ENCODE data around the gene LRRC63.

Gene LRRC63

GRCh38 chr13:46315491-46316075, 103.9 kb downstream of the LRRC63 start:
- H3K9me3 ChIP-seq, result no peaks in the 10 kb centered on the region
- DNase-seq (ENCODE audit: low spot score in 2 of 2), result no peak
- no peak overlapping the region for H3K4me3 ChIP-seq
- no peaks in the 10 kb centered on the region for H3K36me3 ChIP-seq (replicated peaks)
- in situ Hi-C loops (cut with MboI; ENCODE audit: low sequenced_read_pairs), result no loop called here
- H3K4me1 ChIP-seq, result no peaks in the 10 kb centered on the region
- H3K27me3 ChIP-seq (ENCODE audit: low read depth), result 0 out of 2 replicates have a peak, but pooled peaks cover 3% of the 10 kb centered on the region

DNA sequence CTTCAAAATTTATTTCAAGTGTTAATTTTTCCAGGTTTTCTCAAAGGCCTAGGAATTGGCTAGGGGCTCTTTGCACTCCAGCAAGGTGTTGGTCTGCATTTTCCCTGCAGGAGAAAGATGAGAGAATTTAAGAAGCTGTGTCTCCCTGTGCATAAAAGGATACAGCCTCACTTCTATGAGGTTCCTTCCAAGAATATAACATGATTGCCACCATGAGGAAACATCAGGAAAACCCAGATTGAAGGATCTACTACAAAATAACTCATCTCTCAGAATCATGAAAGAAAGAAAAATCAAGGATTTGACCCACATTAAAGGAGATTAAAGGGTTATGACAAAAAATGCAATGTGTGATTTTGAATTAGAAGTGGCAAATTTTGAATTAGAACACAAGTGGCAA, 105.4 kb downstream of the LRRC63 start:
- no peak overlapping the region for H3K4me3 ChIP-seq
- no peaks in the 10 kb centered on the region for H3K4me1 ChIP-seq
- in situ Hi-C loops (cut with MboI; ENCODE audit: low sequenced_read_pairs), result no loop called here
- H3K36me3 ChIP-seq (replicated peaks), result no peaks in the 10 kb centered on the region
- 0 out of 2 replicates have a peak, but pooled peaks cover 3% of the 10 kb centered on the region for H3K27me3 ChIP-seq (ENCODE audit: low read depth)
- H3K9me3 ChIP-seq, result no peaks in the 10 kb centered on the region
- DNase-seq (ENCODE audit: low spot score in 2 of 2), result no peak

DNA sequence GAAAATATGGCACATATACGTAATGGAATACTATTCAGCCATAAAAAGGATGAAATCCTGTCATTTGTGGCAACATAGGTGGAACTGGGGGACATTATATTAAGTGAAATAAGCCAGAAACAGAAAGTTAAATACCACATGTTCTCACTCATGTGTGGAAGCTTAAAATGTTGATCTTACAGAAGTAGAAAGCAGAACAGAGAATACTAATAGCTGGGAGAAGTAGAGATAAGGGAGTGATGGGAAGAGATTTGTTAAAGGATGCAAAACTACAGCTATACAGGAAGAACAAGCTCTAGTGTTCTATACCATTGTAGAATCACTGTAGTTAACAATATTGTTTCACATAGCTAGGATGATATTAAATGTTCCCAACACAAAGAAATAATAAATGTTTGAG, 107.3 kb downstream of the LRRC63 start:
- Histone ChIP-seq H3K4me3 (no peak overlapping the region), H3K27me3 (ENCODE audit: low read depth) (0 out of 2 replicates have a peak, but pooled peaks cover 3% of the 10 kb centered on the region), H3K36me3 (replicated peaks) (no peaks in the 10 kb centered on the region), H3K4me1 (no peaks in the 10 kb centered on the region), H3K9me3 (no peaks in the 10 kb centered on the region)
- DNase-seq (ENCODE audit: low spot score in 2 of 2), result no peak
- in situ Hi-C loops (cut with MboI; ENCODE audit: low sequenced_read_pairs), result no loop called here

DNA sequence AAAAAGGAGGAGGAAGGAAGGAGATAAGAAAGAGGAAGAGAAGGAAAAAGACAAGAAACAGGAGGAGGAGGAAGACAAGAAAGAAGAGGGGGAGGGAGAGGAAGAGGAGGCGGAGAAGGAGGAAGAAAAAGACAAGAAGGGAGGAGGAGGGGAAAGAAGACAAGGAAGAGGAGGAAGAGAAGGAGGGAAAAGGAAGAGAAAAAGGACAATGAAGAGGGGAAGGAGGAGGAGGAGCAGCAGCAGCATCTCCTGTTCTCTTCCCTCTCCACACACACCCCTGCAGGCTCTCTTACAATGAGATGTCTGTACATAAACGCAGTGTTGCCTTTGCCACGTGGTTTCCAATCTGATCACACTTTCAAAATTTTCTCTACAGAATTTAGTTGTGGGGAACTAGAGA, 108.7 kb downstream of the LRRC63 start:
- no peaks in the 10 kb centered on the region for H3K4me1 ChIP-seq

GRCh38 chr13:46320821-46321220, 109.1 kb downstream of the LRRC63 start:
- Histone ChIP-seq H3K27me3 (ENCODE audit: low read depth) (0 out of 2 replicates have a peak, but pooled peaks cover 3% of the 10 kb centered on the region), H3K4me1 (no peaks in the 10 kb centered on the region), H3K4me3 (no peak overlapping the region), H3K36me3 (replicated peaks) (no peaks in the 10 kb centered on the region; the same call in 1 of the 2 replicates), H3K9me3 (no peaks in the 10 kb centered on the region)
- DNase-seq (ENCODE audit: low spot score in 2 of 2), result no peak
- in situ Hi-C loops (cut with MboI; ENCODE audit: low sequenced_read_pairs), result no loop called here

More for the DNA sequence above, 108.7 kb downstream of the LRRC63 start:
- in situ Hi-C loops (cut with MboI; ENCODE audit: low sequenced_read_pairs), result no loop called here
- Histone ChIP-seq H3K36me3 (replicated peaks) (no peaks in the 10 kb centered on the region), H3K27me3 (ENCODE audit: low read depth) (0 out of 2 replicates have a peak, but pooled peaks cover 3% of the 10 kb centered on the region), H3K4me3 (no peak overlapping the region), H3K9me3 (no peaks in the 10 kb centered on the region)
- DNase-seq (ENCODE audit: low spot score in 2 of 2), result no peak

DNA sequence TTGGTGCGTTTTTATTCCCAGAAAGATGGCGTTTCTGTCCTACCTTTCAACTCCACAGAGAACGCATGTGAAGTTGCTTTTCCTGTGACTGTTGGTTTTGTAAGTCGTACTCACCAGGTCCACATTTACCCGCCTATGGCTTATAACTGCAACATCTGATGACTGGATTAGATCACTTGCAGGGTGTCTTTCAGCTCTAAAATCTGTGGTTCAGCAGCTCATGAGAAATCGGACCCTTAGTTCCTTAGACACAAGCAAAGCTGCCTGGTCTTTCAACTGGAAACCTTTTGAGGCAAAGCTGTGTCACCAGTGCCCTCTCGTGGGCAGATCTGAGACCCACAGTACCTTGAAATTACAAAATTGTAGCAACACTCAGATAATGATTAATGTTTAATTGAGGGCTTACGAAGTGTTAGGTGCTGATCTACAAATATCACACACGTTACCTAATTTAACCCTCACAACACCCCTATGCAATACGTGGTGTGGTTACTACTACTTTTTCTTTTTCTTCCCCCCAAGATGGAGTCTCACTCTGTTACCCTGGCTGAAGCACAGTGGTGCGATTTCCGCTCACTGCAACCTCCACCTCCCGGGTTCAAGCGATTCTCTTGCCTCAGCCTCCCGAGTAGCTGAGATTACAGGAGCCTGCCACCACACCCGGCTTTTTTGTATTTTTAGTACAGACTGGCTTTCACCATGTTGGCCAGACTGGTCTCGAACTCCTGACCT, 109.9 kb downstream of the LRRC63 start:
- Histone ChIP-seq H3K4me3 (no peak overlapping the region), H3K9me3 (no peaks in the 10 kb centered on the region), H3K27me3 (ENCODE audit: low read depth) (0 out of 2 replicates have a peak, but pooled peaks cover 3% of the 10 kb centered on the region), H3K36me3 (replicated peaks) (no peaks in the 10 kb centered on the region; the same call in 1 of the 2 replicates), H3K4me1 (no peaks in the 10 kb centered on the region)
- DNase-seq (ENCODE audit: low spot score in 2 of 2), result peak; percentile 42 to 68
- in situ Hi-C loops (cut with MboI; ENCODE audit: low sequenced_read_pairs), result no loop called here

- H3K36me3 ChIP-seq (replicated peaks), result no peaks in the 10 kb centered on the region; the same call in 1 of the 2 replicates
- in situ Hi-C loops (cut with MboI; ENCODE audit: low sequenced_read_pairs), result no loop called here
- peaks cover 6% of the 10 kb centered on the region; the same call in 1 of the 2 replicates for H3K27me3 ChIP-seq (ENCODE audit: low read depth)
- H3K4me3 ChIP-seq, result no peak overlapping the region
- no peaks in the 10 kb centered on the region for H3K4me1 ChIP-seq
- DNase-seq (ENCODE audit: low spot score in 2 of 2), result no peak
- no peaks in the 10 kb centered on the region for H3K9me3 ChIP-seq
Measured at GRCh38 chr13:46324976-46325375, 113.2 kb downstream of the LRRC63 start.

All from HAP-1 (cell line).